Left forelimb (tissue), 1 donor: ENCODE measurements around the gene LTBP1.
"Not testable (repeated sequence)": the region's sequence is repeated elsewhere in the genome, so short reads cannot be mapped to it uniquely, and the experiment has no call there.

Experiments
- DNase-seq: peaks from one replicate; pipeline ENCODE4 v3.0.0-alpha.2; 2018; ENCODE audit warnings: low spot score

LTBP1 gene

DNA sequence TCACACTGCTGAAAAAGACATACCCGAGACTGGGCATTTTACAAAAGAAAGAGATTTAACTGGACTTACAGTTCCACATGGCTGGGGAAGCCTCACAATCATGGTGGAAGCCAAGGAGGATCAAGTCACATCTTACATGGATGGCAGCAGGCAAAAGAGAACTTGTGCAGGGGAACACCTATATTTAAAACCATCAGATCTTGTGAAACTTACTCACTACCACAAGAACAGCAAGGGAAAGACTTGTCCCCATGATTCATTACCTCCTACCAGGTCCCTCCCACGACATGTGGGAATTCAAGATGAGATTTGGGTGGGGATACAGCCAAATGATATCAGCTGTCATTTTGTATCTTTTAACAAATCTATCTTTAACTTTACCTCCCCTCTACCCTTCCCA, 278.6 kb downstream of the LTBP1 start:
- DNase-seq = no peak

DNA sequence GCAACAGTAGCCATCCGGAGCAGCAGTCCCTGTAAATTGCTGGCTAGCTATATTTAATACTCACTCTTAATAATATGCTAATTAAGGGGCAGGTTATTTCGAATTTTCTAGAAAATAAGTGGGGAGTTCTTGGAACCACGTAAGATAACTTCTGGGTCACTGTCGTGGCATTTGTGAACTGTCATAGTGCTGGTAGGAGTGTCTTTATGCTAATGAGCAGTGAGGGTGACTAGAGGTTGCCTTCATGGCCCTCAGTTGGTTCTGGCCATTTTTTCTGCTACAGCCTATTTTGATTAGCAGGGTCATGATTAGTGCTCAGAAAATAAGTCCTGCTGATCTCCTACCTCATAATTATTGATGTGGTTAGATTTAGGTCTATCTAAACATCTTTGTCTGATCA, 279.8 kb downstream of the LTBP1 start:
- no peak for DNase-seq

DNA sequence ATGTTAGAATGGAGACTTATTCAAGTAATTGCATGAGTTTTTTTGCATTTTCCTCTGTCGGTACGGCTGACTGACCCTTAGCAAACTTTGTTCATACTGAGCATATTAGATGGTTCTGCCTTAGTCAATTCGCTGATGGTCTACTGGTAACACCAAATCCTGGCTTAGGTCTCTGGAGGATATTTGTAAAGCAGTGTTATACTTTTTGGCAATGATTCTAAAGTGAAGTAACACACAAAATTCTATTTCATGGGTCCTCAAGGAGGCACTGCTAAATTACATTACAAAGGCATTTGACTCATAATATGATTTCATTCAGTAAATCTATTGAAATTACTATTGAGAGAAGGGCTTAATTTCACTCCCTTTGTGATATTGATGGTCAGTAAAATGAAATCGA, 282.9 kb downstream of the LTBP1 start:
- DNase-seq = no peak

DNA sequence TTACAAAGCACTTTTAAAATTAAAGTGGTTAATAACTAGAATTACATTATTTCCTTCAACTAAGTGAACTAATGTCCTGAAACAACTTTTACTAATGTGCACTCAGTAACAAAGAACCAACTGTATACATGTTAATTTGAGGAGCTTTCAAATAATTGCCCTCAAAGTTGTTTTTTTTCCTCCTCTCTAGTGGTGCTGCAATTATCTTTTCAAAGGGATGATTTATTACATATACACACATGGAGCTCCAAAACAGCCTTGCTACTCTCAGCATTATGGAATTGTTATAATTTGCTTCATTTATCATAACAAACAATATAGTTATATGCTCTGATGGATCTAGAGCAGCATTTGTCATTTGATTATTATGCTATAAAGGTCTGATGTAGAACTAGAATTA, 283.4 kb downstream of the LTBP1 start:
- DNase-seq = no peak

DNA sequence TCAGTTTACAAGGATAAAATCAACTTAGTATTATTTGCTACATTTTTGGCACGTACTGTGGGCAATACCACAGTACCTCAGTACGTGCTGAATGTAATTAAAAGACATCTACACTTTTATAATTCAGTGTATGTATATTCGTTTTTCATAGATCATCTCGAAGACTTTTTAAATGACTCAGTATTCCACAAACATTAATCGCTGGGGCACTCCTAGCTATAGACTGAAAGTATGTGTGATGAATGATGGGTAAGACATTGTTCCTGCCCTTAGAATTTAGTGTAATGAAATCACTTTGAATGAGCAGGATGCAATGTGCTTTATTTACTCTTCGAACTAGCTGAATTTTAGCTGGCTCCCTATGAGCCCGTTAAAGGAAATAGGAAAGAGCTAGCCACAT, 284.1 kb downstream of the LTBP1 start:
- DNase-seq = no peak

- DNase-seq = not testable (repeated sequence)
Observed at GRCh38 chr2:33235559-33235958, 288.8 kb downstream of the LTBP1 start.

- no peak for DNase-seq
Observed at GRCh38 chr2:33236482-33237385, 290.0 kb downstream of the LTBP1 start.

DNA sequence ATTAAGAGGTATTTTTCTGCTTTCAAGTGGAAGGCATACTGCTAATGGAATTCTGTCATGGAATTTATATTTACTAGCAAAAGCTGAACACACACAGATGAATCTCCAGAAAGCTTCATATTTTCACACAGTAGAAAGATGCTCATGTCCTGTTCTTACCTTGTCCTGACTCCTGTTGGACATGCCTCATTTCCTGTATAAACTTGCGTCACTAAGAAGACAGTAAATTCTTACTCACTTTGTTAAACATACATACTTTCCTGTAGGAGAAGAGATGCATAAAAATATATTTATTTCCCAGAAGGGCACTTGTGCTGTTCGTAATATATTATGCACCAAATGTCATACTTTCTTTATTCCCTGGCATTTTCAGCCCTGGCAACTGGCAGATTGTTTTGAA, 291.4 kb downstream of the LTBP1 start:
- DNase-seq = no peak

DNA sequence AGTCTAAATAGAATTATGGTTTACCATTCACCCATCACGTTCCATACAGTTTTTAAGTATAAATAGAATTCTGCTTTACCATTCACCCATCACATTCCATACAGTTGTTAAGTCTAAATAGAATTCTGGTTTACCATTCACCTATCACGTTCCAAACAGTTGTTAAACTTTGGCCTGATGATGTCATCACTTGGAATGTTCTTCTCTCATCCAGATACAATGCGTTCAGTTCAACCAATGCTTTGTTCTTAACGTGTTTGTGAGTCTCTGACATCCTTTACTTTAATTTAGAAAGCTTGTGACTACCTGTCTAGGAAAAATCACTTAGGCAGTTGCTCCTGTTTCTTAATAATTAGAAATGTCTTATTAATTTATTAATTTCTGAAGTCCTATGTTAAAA, 293.4 kb downstream of the LTBP1 start:
- no peak for DNase-seq

GRCh38 chr2:33241072-33241471, 294.3 kb downstream of the LTBP1 start:
- no peak for DNase-seq

GRCh38 chr2:33241581-33241980, 294.8 kb downstream of the LTBP1 start:
- DNase-seq = no peak

- no peak for DNase-seq
Observed at GRCh38 chr2:33242845-33243244, 296.1 kb downstream of the LTBP1 start.

GRCh38 chr2:33246432-33246831, 299.7 kb downstream of the LTBP1 start:
- no peak for DNase-seq

DNA sequence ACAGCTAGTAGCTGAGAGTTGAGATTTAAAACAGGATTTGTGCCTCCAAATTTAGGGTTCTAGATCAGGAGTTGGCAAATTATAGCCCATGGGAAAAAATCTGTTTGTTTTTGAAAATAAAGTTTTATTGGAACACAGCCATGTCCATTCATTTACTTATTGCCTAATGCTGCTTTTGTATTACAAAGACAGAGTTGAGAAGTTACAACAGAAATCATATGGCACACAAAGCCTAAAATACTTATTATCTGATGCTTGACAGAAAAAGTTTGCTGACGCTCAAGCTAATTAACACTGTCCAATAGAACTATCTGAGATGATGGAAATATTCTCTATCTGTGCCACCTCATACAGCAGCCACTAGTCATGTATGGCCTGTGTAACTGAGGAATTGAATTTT, 300.6 kb downstream of the LTBP1 start:
- DNase-seq = no peak

DNA sequence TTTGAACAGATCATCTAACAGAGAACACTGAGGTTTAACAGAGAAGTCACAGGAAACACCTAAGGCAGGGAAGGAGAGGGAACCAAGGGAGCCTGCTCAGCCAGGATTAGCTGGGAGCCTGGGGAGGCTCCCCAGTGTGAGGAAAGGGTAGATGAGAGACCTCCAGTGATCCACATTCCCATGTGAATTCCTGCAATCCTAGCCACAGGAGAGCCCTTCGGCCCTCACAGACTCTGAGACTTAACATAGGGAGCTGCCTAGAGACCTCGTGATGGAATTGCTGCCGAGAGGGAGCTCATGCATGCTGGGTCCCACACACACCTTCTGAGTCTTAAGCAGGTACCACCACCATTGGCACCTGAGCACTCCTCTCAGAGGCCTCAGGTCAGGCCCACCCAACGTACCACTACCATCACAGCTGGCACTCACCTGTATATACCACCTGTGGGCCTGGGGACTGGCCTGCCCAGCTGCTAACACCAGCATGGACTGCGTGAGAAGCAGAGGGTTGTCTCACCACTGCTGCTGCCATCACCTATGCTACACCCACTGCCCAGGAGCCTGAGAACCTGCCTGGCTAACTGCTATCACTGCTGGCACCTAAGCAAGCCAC, 303.8 kb downstream of the LTBP1 start:
- no peak for DNase-seq

DNA sequence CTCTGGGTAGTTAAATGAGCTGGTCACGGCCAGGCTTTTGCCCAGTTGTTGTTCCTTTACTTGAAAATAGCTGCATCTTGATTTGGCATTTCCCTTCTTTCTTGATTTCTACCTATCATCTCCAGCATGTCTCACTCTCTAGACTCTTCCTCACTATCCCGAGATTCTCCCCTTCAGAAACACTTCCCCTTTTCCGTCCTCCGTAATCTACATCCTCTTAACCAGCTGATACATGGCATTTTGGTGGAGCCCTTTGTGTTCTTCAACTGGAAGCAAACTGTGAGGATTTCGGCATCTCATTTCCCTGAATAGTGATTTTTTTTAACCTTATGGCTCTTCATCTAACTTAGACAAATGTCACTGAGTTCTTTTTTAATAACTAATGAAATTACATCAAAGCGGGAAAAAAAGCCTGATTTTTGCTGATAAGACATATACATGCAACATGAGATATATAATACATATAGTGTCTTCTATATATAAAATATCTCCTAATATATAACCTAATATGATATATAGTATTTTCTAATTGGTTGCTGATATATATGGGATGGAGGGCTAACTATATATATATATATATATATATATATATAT, 309.5 kb downstream of the LTBP1 start:
- DNase-seq = no peak

DNA sequence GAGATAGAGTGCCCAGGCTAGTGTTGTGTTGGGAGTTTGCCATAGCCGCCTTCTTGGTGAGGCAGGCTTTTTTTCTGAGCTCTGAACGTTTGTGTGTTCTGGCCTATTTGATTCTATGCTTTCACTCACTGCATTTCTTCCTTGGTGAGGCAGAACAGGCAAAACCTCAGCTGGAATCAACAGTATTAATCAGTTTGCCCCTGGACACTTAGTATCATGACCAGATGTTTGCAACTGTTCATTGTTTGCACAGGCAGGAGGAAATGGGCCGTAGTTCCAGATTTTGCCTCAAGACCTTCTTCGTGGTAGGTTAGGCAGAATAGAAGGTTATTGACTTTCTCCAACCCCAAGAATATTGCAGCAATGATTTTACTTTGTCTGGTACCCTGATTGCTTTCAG, 311.6 kb downstream of the LTBP1 start:
- DNase-seq = no peak

- DNase-seq = no peak
Observed at GRCh38 chr2:33262097-33262496, 315.3 kb downstream of the LTBP1 start.

- no peak for DNase-seq
Observed at GRCh38 chr2:33264766-33265165, 318.0 kb downstream of the LTBP1 start.

DNA sequence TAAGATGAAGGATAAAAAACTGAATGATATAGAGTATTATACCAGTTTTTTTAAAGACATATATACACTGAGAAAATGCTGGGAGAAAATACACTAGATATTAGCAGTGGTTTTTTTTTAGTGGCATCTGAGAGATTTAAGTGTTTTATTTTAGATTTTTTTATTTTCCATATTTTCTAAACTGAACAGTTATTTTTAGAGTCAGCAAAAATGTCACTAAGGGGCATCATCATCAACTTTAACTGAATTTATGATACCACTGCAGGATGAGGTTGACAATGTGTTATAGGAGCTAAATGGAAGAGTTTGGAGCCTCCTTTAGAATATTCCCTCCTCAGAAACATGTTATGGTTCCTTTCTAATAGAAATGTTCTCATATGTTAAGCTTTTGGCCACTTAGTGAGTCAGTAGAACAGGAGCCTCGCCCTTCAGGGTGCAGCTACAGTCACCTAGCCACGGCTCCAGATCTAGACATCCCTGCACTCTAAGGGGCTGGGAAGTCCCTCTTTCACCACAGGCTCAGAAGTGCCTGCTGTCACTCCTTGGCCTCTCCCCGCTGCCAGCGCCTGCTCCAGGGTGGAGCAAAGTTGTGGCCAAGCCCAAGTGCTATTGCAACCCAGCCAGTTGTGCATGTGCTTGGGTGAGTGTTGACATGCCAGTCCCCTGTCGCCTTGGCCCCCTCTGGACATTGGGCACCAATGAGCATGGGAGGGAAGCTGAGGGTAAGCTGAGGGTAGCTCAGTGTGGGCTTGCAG, 319.0 kb downstream of the LTBP1 start:
- no peak for DNase-seq

- DNase-seq = no peak
Observed at GRCh38 chr2:33266467-33266866, 319.7 kb downstream of the LTBP1 start.

GRCh38 chr2:33267043-33267442, 320.3 kb downstream of the LTBP1 start:
- no peak for DNase-seq

DNA sequence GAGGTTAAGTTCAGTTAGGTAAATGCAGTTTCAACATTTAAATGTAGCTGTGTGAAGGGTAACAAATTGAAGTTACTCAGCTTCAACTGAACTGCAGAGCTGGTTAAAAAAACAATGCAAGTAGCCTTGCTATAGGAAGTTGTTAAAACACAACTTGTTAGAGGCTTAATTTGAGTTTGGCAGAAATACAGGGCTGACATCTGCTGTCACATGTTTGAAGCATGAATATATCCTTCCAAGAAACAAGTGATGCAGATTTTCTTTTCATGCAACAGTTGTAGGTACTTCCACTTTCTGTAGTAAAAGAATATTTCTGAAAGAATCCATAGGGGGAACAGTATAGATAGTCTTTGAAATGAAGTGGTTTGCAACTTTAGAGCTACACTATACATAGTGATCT, 321.0 kb downstream of the LTBP1 start:
- DNase-seq = no peak
